Vagina (tissue), 2 donors: ENCODE data around the gene TMEM213. TPM values are rescaled to one million over a fixed set of nuclear protein-coding genes. Genes with fewer than 3 reads are reported as not detected.

Source experiments
- DNase-seq, 2 donors: peaks; one replicate each; pipeline ENCODE4 v3.0.0-alpha.2; 2017; ENCODE audit errors: extremely low spot score in 2 of 2
- H3K27ac ChIP-seq: fragments of 200-600 bp; sonication (generic); one replicate; pipeline ENCODE4 v1.5.1; 2019
- H3K27me3 ChIP-seq: fragments of 200-600 bp; sonication (generic); one replicate; pipeline ENCODE4 v1.5.1; 2019
- H3K36me3 ChIP-seq, 2 donors: fragments of 200-600 bp; sonication (generic); one replicate each; pipeline ENCODE4 v1.5.1; 2017 to 2019
- H3K4me1 ChIP-seq: fragments of 200-600 bp; sonication (generic); one replicate; pipeline ENCODE4 v1.5.1; 2019
- H3K4me3 ChIP-seq, 2 donors: fragments of 200-600 bp; sonication (generic); 1 replicate in 1 of 2; 2 replicates in 1 of 2; pipeline ENCODE4 v1.5.1; 2016 to 2019
- H3K9me3 ChIP-seq: fragments of 200-600 bp; sonication (generic); one replicate; pipeline ENCODE4 v1.5.1; 2019
- CTCF ChIP-seq, 3 experiments: fragments of 450-650 bp in 2 of 3; fragments of 200-600 bp in 1 of 3; sonication (generic) in 1 of 3; IDR thresholded peaks; one replicate each; pipeline ENCODE4 v1.5.1; 2017 to 2019; ENCODE audit warnings: antibody characterized with exemption in 3 of 3, mild to moderate bottlenecking in 2 of 3, moderate library complexity in 2 of 3
- POLR2A ChIP-seq, 2 donors: fragments of 450-650 bp; IDR thresholded peaks; one replicate each; pipeline ENCODE4 v1.6.1; 2017; ENCODE audit warnings: antibody characterized with exemption in 2 of 2, mild to moderate bottlenecking in 2 of 2, moderate library complexity in 2 of 2
- POLR2AphosphoS5 ChIP-seq, 2 donors: sonication (generic); formaldehyde crosslinking; IDR thresholded peaks; one replicate each; pipeline ENCODE4 v1.9.0; 2017; ENCODE audit warnings: antibody characterized with exemption in 2 of 2, mild to moderate bottlenecking in 2 of 2, low read depth in 1 of 2; ENCODE audit not compliant: insufficient read depth in 1 of 2
- intact Hi-C: fragments of 100-400 bp; cut with DNase I; formaldehyde crosslinking; loops from one replicate; pipeline ENCODE4 v1.15.1; 2023
- total RNA-seq: library from RNA; depleted of rRNA; stranded (reverse); fragments of >200 nt; gene quantifications from one replicate; pipeline ENCODE4 v1.2.3, GENCODE V29; 2016

The TMEM213 gene, protein sequence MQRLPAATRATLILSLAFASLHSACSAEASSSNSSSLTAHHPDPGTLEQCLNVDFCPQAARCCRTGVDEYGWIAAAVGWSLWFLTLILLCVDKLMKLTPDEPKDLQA
- total RNA-seq: not detected

DNA sequence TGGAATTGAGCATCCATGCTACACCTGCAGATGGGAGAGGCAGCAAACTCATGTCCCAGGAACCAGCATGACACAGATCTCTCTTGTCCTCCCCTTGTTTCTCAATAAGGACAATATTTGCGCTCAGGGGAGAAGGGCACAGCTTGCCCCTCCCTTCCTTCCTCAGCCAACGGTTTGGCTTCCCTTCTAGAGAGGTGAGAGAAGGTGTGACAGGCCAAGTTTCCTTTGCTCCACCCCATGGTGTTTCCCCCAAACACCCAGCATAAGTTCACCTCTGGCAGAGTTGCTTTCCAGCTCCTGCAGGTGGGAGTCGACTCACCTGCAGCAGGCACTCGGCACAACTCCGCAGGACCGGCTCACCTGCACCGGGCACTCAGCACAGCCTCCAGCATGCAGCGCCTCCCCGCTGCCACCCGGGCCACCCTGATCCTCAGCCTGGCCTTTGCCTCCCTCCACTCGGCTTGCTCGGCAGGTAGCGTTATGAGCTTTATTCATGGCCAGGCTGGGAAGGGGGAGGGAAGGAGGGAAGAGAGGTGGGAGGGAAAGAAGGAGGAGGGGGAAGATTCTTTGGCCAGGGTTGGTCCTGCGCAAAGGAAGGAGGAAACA is at the start of gene TMEM213, which contains the start of gene ATP6V0A4:
TSS of gene TMEM213 (plus strand) at position 280 of the 606 bp plus-strand sequence. CDS start at position 391, 111 bp downstream.
TSS of gene ATP6V0A4 (minus strand) at position 482 of the 606 bp plus-strand sequence. CDS start 26,949 bp downstream, outside the sequence.
- H3K4me3 ChIP-seq: no peak within 1 kb of the TSS
- no peaks in the 10 kb centered on the region for H3K27me3 ChIP-seq
- no peaks in the 10 kb centered on the region for H3K4me1 ChIP-seq
- intact Hi-C loops: no loop called here
- H3K9me3 ChIP-seq: no peaks in the 10 kb centered on the region
- H3K27ac ChIP-seq: no peak within 1 kb of the TSS
- no peak for TF ChIP-seq CTCF (IDR thresholded peaks at IDR 0.05)
- TF ChIP-seq POLR2A (IDR thresholded peaks at IDR 0.05): no peak
- no peak for TF ChIP-seq POLR2AphosphoS5 (IDR thresholded peaks at IDR 0.05; ENCODE audit: insufficient read depth in 1 of 2, low read depth in 1 of 2)
- no peak for DNase-seq
- H3K36me3 ChIP-seq: no peaks in the 10 kb centered on the region

DNA sequence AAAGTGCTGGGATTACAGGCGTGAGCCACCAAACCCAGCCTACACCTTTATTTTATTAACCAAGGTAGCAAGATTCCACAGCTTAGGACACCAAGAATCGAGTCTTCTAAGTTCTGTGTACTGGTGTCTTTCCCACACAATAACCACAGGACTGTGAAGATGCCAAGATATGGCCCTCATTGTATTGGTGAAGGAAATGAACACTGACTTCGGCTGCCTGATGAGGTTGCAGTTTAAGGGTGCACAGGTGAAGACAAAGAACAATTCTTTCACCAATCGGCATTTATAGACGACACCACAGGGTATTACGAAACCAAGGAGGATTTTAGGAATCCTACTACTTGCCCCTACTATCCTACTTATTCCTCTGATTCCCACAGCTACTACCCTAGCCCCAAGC is 49.1 kb upstream of the TMEM213 start:
- no peaks in the 10 kb centered on the region for H3K36me3 ChIP-seq
- no peak overlapping the region for H3K4me3 ChIP-seq
- TF ChIP-seq POLR2A (IDR thresholded peaks at IDR 0.05) (no peak), POLR2AphosphoS5 (IDR thresholded peaks at IDR 0.05; ENCODE audit: insufficient read depth in 1 of 2, low read depth in 1 of 2) (no peak), CTCF (IDR thresholded peaks at IDR 0.05) (no peak)
- no peak for DNase-seq
- intact Hi-C loops: no loop called here
- H3K9me3 ChIP-seq: no peaks in the 10 kb centered on the region
- H3K27me3 ChIP-seq: no peaks in the 10 kb centered on the region
- H3K4me1 ChIP-seq: no peaks in the 10 kb centered on the region
- no peak overlapping the region for H3K27ac ChIP-seq

DNA sequence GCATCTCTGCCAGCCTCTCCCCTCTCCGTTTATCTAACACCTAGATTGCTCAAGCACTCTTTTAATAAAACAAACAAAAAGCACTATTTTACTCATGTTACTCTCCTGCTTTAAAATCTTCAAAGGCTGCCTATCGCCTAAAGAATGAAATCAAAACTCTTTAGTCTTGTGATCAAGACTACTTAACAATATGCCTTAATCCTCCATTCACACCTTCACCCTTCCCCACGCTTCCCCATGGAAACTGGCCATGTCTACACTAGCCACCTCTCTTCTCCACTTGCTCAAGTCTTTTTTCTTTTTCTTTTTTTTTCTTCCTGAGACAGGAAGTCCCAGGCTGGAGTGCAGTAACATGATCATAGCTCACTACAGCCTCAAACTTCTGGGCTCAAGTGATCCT is 47.8 kb upstream of the TMEM213 start:
- Histone ChIP-seq H3K9me3 (no peaks in the 10 kb centered on the region), H3K4me1 (no peaks in the 10 kb centered on the region), H3K27ac (no peak overlapping the region), H3K4me3 (no peak overlapping the region), H3K27me3 (no peaks in the 10 kb centered on the region), H3K36me3 (no peaks in the 10 kb centered on the region)
- TF ChIP-seq POLR2AphosphoS5 (IDR thresholded peaks at IDR 0.05; ENCODE audit: insufficient read depth in 1 of 2, low read depth in 1 of 2) (no peak), POLR2A (IDR thresholded peaks at IDR 0.05) (no peak), CTCF (IDR thresholded peaks at IDR 0.05) (no peak)
- intact Hi-C loops: no loop called here
- DNase-seq: no peak

DNA sequence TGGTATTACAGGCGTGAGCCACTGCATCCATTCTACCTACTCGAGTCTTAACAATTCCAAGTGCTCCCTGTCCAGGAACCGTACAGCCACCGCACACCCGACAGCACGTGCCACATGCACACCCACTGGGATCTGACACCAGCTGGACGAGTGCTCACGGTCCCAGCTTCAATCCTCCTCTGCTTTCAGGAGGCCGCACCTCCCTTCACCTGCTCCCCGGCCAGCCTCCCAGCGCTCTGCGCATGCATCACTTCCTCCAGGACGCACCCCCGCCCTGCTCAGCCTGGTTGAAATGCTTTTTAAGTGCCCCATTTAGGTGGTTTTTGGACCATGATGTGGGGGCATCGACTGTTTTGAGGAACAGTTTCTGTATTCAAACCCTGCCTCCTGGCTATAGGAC is 47.3 kb upstream of the TMEM213 start:
- intact Hi-C loops: no loop called here
- H3K4me1 ChIP-seq: no peaks in the 10 kb centered on the region
- H3K4me3 ChIP-seq: no peak overlapping the region
- TF ChIP-seq POLR2AphosphoS5 (IDR thresholded peaks at IDR 0.05; ENCODE audit: insufficient read depth in 1 of 2, low read depth in 1 of 2) (no peak), POLR2A (IDR thresholded peaks at IDR 0.05) (no peak), CTCF (IDR thresholded peaks at IDR 0.05) (no peak)
- H3K9me3 ChIP-seq: no peaks in the 10 kb centered on the region
- no peak for DNase-seq
- H3K27ac ChIP-seq: no peak overlapping the region
- H3K27me3 ChIP-seq: no peaks in the 10 kb centered on the region
- no peaks in the 10 kb centered on the region for H3K36me3 ChIP-seq

DNA sequence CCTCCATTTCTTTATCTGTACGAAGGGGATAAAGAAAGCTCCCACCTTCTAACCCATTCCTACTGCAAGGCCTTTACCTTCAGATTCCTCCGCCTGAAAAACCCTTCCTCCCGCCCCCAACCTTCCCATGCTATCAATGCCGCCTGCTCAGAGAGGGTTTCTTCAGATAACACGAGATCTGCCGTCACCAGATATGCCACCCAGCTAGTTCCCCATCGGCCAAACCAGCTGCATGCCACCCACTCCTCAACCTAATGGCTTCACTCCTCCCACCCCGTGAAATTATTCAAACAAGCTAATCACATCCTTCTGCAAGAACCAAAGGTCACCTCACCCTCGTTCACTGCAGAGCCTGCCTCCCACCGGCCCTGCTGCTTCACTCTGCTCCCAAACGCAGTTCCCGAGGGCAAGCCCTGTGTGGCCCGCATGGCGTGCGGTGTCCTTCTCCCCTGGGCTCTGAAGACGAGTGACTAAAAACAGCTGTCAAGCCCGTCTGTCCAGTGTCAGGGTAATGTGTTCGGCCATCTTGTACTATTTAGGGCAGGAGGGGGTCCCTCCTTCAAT is 46.8 kb upstream of the TMEM213 start:
- no peaks in the 10 kb centered on the region for H3K4me1 ChIP-seq
- no peak overlapping the region for H3K27ac ChIP-seq
- no peak overlapping the region for H3K4me3 ChIP-seq
- DNase-seq: no peak
- H3K36me3 ChIP-seq: no peaks in the 10 kb centered on the region
- H3K27me3 ChIP-seq: no peaks in the 10 kb centered on the region
- intact Hi-C loops: no loop called here
- H3K9me3 ChIP-seq: no peaks in the 10 kb centered on the region
- TF ChIP-seq CTCF (IDR thresholded peaks at IDR 0.05) (no peak), POLR2AphosphoS5 (IDR thresholded peaks at IDR 0.05; ENCODE audit: insufficient read depth in 1 of 2, low read depth in 1 of 2) (no peak), POLR2A (IDR thresholded peaks at IDR 0.05) (no peak)
